ENCODE results near the gene ANKRD49. TPM values are rescaled to one million over a fixed set of nuclear protein-coding genes. Genes with fewer than 3 reads are reported as not detected.

Gene ANKRD49
- total RNA-seq, 4 donors from 2014 or later: 21.3 to 55.6 (median 26.6) TPM

- Histone ChIP-seq H3K27me3 (no peaks in the 10 kb centered on the region), H3K36me3 (no peaks in the 10 kb centered on the region), H3K4me1 (peaks cover 5 to 15% of the 10 kb centered on the region in 2 donors), H3K27ac (peak overlapping the region; percentile 97), H3K4me3 (peak overlapping the region; percentile 57 to 69), H3K9me3 (no peaks in the 10 kb centered on the region)
- intact Hi-C loops (cut with DNase I; ENCODE audit: low total_unique reads): no loop called here
- TF ChIP-seq CTCF (IDR thresholded peaks at IDR 0.05) (no peak), POLR2A (IDR thresholded peaks at IDR 0.05) (no peak)
- no peak for DNase-seq
Observed at GRCh38 chr11:94544646-94545263, 51.0 kb downstream of the ANKRD49 start.

GRCh38 chr11:94545264-94546161, 51.7 kb downstream of the ANKRD49 start:
- no peak for DNase-seq
- Histone ChIP-seq H3K4me1 (peaks cover 5 to 15% of the 10 kb centered on the region in 2 donors), H3K27me3 (no peaks in the 10 kb centered on the region), H3K9me3 (no peaks in the 10 kb centered on the region), H3K4me3 (peak overlapping the region; percentile 57 to 69), H3K27ac (peak overlapping the region in 1 of 2 donors; percentile 97), H3K36me3 (no peaks in the 10 kb centered on the region)
- TF ChIP-seq CTCF (IDR thresholded peaks at IDR 0.05) (no peak), POLR2A (IDR thresholded peaks at IDR 0.05) (no peak)
- intact Hi-C loops (cut with DNase I; ENCODE audit: low total_unique reads): no loop called here

GRCh38 chr11:94546162-94546470, 52.3 kb downstream of the ANKRD49 start:
- Histone ChIP-seq H3K27ac (no peak overlapping the region), H3K4me1 (peaks cover 5 to 15% of the 10 kb centered on the region in 2 donors), H3K27me3 (no peaks in the 10 kb centered on the region), H3K4me3 (no peak overlapping the region), H3K36me3 (no peaks in the 10 kb centered on the region), H3K9me3 (no peaks in the 10 kb centered on the region)
- intact Hi-C loops (cut with DNase I; ENCODE audit: low total_unique reads): no loop called here
- no peak for DNase-seq
- no peak for TF ChIP-seq CTCF (IDR thresholded peaks at IDR 0.05)
- no peak for TF ChIP-seq POLR2A (IDR thresholded peaks at IDR 0.05)

- Histone ChIP-seq H3K4me3 (no peak overlapping the region), H3K4me1 (peaks cover 5 to 15% of the 10 kb centered on the region in 2 donors)
Observed at GRCh38 chr11:94546886-94547285, 53.1 kb downstream of the ANKRD49 start.

GRCh38 chr11:94549146-94549545, 55.4 kb downstream of the ANKRD49 start:
- no peaks in the 10 kb centered on the region for H3K9me3 ChIP-seq
- H3K4me1 ChIP-seq: peaks cover 0 to 15% of the 10 kb centered on the region in 2 donors
- H3K27ac ChIP-seq: no peak overlapping the region
- no peak for DNase-seq
- no peak overlapping the region for H3K4me3 ChIP-seq
- H3K27me3 ChIP-seq: no peaks in the 10 kb centered on the region
- TF ChIP-seq CTCF (IDR thresholded peaks at IDR 0.05): no peak
- no peak for TF ChIP-seq POLR2A (IDR thresholded peaks at IDR 0.05)
- intact Hi-C loops (cut with DNase I; ENCODE audit: low total_unique reads): no loop called here
- no peaks in the 10 kb centered on the region for H3K36me3 ChIP-seq

More at GRCh38 chr11:94546886-94547285, 53.1 kb downstream of the ANKRD49 start:
- no peak for DNase-seq
- no peaks in the 10 kb centered on the region for H3K27me3 ChIP-seq
- no peaks in the 10 kb centered on the region for H3K9me3 ChIP-seq
- no peak overlapping the region for H3K27ac ChIP-seq
- TF ChIP-seq POLR2A (IDR thresholded peaks at IDR 0.05): no peak
- no peaks in the 10 kb centered on the region for H3K36me3 ChIP-seq
- intact Hi-C loops (cut with DNase I; ENCODE audit: low total_unique reads): no loop called here

MicroRNA genes within 50 kb of the gene (microRNA counts, 767-probe panel; counts per million panel counts)
- microRNA hsa-miR-548l: 0 counts per million in 2 donors

Small RNA genes lying within 50 kb of the gene (microRNA-seq; reads per million reads assigned to microRNA genes)
- gene MIR548L (ENCODE audit: borderline microRNAs expressed, borderline replicate concordance): 3.9 reads per million

Small RNA genes lying within 50 kb of the gene (small RNA-seq; reads per million reads assigned to genes)
- gene MIR548L: not detected

Other genes with a start within 250 kb of the ANKRD49 start
- gene IZUMO1R, start 189.4 kb upstream of the ANKRD49 start, total RNA-seq: not detected
- under 1 TPM in 2 of 4 donors, not detected in 2; 0.21 to 0.28 TPM for gene GPR83, start 92.6 kb upstream of the ANKRD49 start, total RNA-seq
- 10 to 100 TPM in 2 of 4 donors, 1 to 10 TPM in 2; 5.9 to 45.8 (median 16.9) TPM for gene MRE11, start 140 bp upstream of the ANKRD49 start, total RNA-seq
- not detected for gene C11orf97, start 18.5 kb downstream of the ANKRD49 start, total RNA-seq
- 10 to 100 TPM in 2 of 4 donors, 1 to 10 TPM in 2; 2.6 to 15.2 (median 9.2) TPM for gene FUT4, start 49.9 kb downstream of the ANKRD49 start, total RNA-seq
- 1 to 10 TPM; 5.1 to 9.0 (median 6.8) TPM for gene PIWIL4, start 73.4 kb downstream of the ANKRD49 start, total RNA-seq

All from uterus (tissue), 4 donors.